B cell (primary cell): ENCODE results near the gene DUSP5. TPM values are rescaled to one million over a fixed set of nuclear protein-coding genes. Genes with fewer than 3 reads are reported as not detected.

Experiments used
- ATAC-seq: fragments of 200-7000 bp; cut with Tn5 transposase; one replicate; pipeline ENCODE4 v1.10.0; 2021; ENCODE audit warnings: low read depth, mild to moderate bottlenecking, moderate number of reproducible peaks, moderate library complexity
- CTCF ChIA-PET: fragments of 350-600 bp; sonication (Branson Sonifier 250); formaldehyde crosslinking; loops from one replicate; lab custom pipeline; 2021; ENCODE audit warnings: antibody characterized with exemption, inconsistent platforms; lab: Charles Lee
- POLR2A ChIA-PET: fragments of 350-600 bp; sonication (Branson Sonifier 250); formaldehyde crosslinking; loops from one replicate; lab custom pipeline; 2021; ENCODE audit warnings: antibody characterized with exemption; lab: Charles Lee
- DNase-seq: peaks from one replicate; pipeline ENCODE4 v3.0.0; 2013
- H2AFZ ChIP-seq: 2 replicates; pipeline ENCODE4 v1.6.1; 2012; ENCODE audit warnings: mild to moderate bottlenecking, low read depth, low read length; ENCODE audit not compliant: insufficient read depth, poor library complexity, severe bottlenecking
- H3K27ac ChIP-seq, 2 donors: 1 replicate in 1 of 2; 2 replicates in 1 of 2; pipeline ENCODE4 v1.5.1; 2012 to 2013; ENCODE audit warnings: low read length in 2 of 2, mild to moderate bottlenecking in 2 of 2, moderate library complexity in 1 of 2
- H3K27me3 ChIP-seq, 4 experiments: fragments of 200-600 bp in 1 of 4; sonication (generic) in 1 of 4; replicated peaks in 1 of 4; 1 replicate in 2 of 4; 2 replicates in 2 of 4; pipeline versions ENCODE4 v1.6.1 to v1.7.0; 2013 to 2016; ENCODE audit warnings: low read length in 3 of 4, mild to moderate bottlenecking in 2 of 4, mixed read lengths in 1 of 4, moderate library complexity in 1 of 4; ENCODE audit not compliant: insufficient read depth in 4 of 4, control insufficient read depth in 3 of 4; ENCODE audit errors: control extremely low read depth in 1 of 4
- H3K36me3 ChIP-seq, 2 experiments: replicated peaks in 1 of 2; 1 replicate in 1 of 2; 2 replicates in 1 of 2; pipeline versions ENCODE4 v1.6.1 to v1.7.1; 2013; ENCODE audit warnings: low read length in 1 of 2; ENCODE audit not compliant: insufficient read depth in 2 of 2, control insufficient read depth in 1 of 2; ENCODE audit errors: control extremely low read depth in 1 of 2, extremely low read depth in 1 of 2
- H3K4me1 ChIP-seq, 2 donors: fragments of 200-600 bp in 1 of 2; sonication (generic) in 1 of 2; 1 replicate in 1 of 2; 2 replicates in 1 of 2; pipeline versions ENCODE4 v1.5.1 to v1.6.1; 2013 to 2017; ENCODE audit warnings: low read length in 2 of 2; ENCODE audit not compliant: control insufficient read depth in 2 of 2, insufficient read depth in 2 of 2
- H3K4me2 ChIP-seq: replicated peaks from 2 replicates; pipeline ENCODE3; 2012; ENCODE audit warnings: mild to moderate bottlenecking, low read depth, low read length; ENCODE audit not compliant: poor library complexity, severe bottlenecking
- H3K4me3 ChIP-seq, 5 experiments: fragments of 200-600 bp in 1 of 5; sonication (generic) in 1 of 5; 1 replicate in 3 of 5; 2 replicates in 2 of 5; pipeline versions ENCODE4 v1.5.1 to v1.7.0; 2011 to 2016; ENCODE audit warnings: low read length in 4 of 5, mild to moderate bottlenecking in 4 of 5, low read depth in 2 of 5, control low read depth in 1 of 5, moderate library complexity in 1 of 5; ENCODE audit not compliant: insufficient read depth in 1 of 5; ENCODE audit errors: control extremely low read depth in 1 of 5, extremely low read depth in 1 of 5
- H3K79me2 ChIP-seq: fragments of 200-600 bp; sonication (generic); one replicate; pipeline ENCODE4 v1.6.0; 2016; ENCODE audit warnings: low read length; ENCODE audit not compliant: control insufficient read depth, insufficient read depth
- H3K9ac ChIP-seq: fragments of 200-600 bp; sonication (generic); 2 replicates; pipeline ENCODE4 v1.6.1; 2017; ENCODE audit warnings: mild to moderate bottlenecking, low read length, moderate library complexity
- H3K9me3 ChIP-seq, 3 donors: one replicate each; pipeline versions ENCODE4 v1.6.1 to v1.7.1; 2013; ENCODE audit warnings: low read length in 2 of 3; ENCODE audit not compliant: control insufficient read depth in 2 of 3, insufficient read depth in 1 of 3; ENCODE audit errors: control extremely low read depth in 1 of 3
- H4K20me1 ChIP-seq: 2 replicates; pipeline ENCODE4 v1.6.0; 2012; ENCODE audit warnings: mild to moderate bottlenecking, low read length; ENCODE audit not compliant: insufficient read depth, control insufficient read depth, poor library complexity, severe bottlenecking
- H3K27ac Mint-ChIP-seq: one replicate; pipeline ENCODE4 v1.8.0; 2021; ENCODE audit warnings: mixed read lengths
- H3K27me3 Mint-ChIP-seq: one replicate; pipeline ENCODE4 v1.8.0; 2021; ENCODE audit warnings: mixed read lengths
- H3K4me1 Mint-ChIP-seq: one replicate; pipeline ENCODE4 v1.8.0; 2021; ENCODE audit warnings: mixed read lengths
- H3K4me3 Mint-ChIP-seq: one replicate; pipeline ENCODE4 v1.8.0; 2021; ENCODE audit warnings: mixed read lengths
- H3K9me3 Mint-ChIP-seq: one replicate; pipeline ENCODE4 v1.8.0; 2022; ENCODE audit warnings: mixed read lengths; ENCODE audit not compliant: insufficient read depth
- EZH2 ChIP-seq: IDR thresholded peaks from 2 replicates; pipeline ENCODE4 v1.6.1; 2012; ENCODE audit warnings: borderline replicate concordance, low read depth, mild to moderate bottlenecking, moderate library complexity, low read length; ENCODE audit not compliant: insufficient read depth, poor library complexity, severe bottlenecking
- WGBS: methylation state at CpG from one replicate; pipeline ENCODE4 v1.1.5; 2013; ENCODE audit warnings: missing lambda C conversion rate; ENCODE audit not compliant: insufficient coverage; 5-methylcytosine and 5-hydroxymethylcytosine counted together
- intact Hi-C: fragments of 100-400 bp; cut with micrococcal nuclease; formaldehyde crosslinking; loops from one replicate; pipeline ENCODE4 v1.10.0; 2022
- polyA plus RNA-seq: library from polyadenylated mRNA; depleted of rRNA; stranded (reverse); fragments of >200 nt; gene quantifications from 2 replicates; pipeline ENCODE4 v1.2.3, GENCODE V29; 2012
- total RNA-seq, 2 donors: library from RNA; stranded (reverse); fragments of 120-200 nt in 1 of 2; gene quantifications; 1 replicate in 1 of 2; 2 replicates in 1 of 2; pipeline versions ENCODE4 v1.2.3 to v1.2.4, GENCODE V29; 2013 to 2022
- TF ChIP-seq, protein P1 (sequence below): fragments of 200-600 bp; IDR thresholded peaks from one replicate; pipeline ENCODE4 v1.8.0; 2022; ENCODE audit warnings: antibody characterized with exemption, mild to moderate bottlenecking

The DUSP5 gene
- total and polyA plus RNA-seq, 2 donors (not counting 1 experiment from before 2014, with no cell fraction given), result 10.0 to 71.0 TPM

DNA sequence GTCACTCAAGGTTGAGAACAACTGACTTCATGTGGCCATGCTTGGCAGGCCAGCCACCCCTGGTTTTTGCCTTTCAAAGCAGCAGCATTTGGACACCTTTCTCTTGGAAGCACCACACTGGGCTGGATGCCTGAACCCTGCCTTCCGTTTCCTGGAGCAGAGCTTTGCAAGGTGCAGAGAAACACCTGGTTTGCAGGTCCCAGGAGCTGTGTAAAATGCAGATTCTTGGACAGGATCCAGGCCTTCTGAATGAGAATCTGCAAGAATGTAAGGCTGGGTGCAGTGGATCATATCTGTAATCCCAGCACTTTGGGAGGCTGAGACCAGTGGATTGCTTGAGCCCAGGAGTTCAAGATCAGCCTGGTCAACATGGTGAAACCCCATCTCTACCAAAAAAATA is 18.0 kb upstream of the DUSP5 start:
- Histone ChIP-seq H3K9me3 (no peaks in the 10 kb centered on the region), H3K27ac (no peak overlapping the region), H3K4me3 (no peak overlapping the region), H4K20me1 (no peaks in the 10 kb centered on the region), H3K9ac (no peak overlapping the region), H2AFZ (no peak overlapping the region), H3K79me2 (no peaks in the 10 kb centered on the region), H3K4me2 (no peak overlapping the region), H3K36me3 (no peaks in the 10 kb centered on the region), H3K4me1 (no peaks in the 10 kb centered on the region), H3K27me3 (peaks cover 0 to 5% (median 1%) of the 10 kb centered on the region in 4 experiments)
- 94% methylated on average over 1 of the region's 1 CpG for WGBS
- no peaks in the 10 kb centered on the region for H3K4me1 Mint-ChIP-seq
- ChIA-PET CTCF (interaction anchor here (2.1 kb wide), 1 partner anchor 125 kb away, joined by 7 read pairs; no protein-coding TSS in a partner anchor), POLR2A (no interaction called here)
- no peak overlapping the region for H3K4me3 Mint-ChIP-seq
- H3K9me3 Mint-ChIP-seq, result no peaks in the 10 kb centered on the region
- no peak overlapping the region for H3K27ac Mint-ChIP-seq
- intact Hi-C loops, result no loop called here
- no peak for TF ChIP-seq EZH2
- no peaks in the 10 kb centered on the region for H3K27me3 Mint-ChIP-seq
- ATAC-seq, result no peak
- DNase-seq, result no peak

DNA sequence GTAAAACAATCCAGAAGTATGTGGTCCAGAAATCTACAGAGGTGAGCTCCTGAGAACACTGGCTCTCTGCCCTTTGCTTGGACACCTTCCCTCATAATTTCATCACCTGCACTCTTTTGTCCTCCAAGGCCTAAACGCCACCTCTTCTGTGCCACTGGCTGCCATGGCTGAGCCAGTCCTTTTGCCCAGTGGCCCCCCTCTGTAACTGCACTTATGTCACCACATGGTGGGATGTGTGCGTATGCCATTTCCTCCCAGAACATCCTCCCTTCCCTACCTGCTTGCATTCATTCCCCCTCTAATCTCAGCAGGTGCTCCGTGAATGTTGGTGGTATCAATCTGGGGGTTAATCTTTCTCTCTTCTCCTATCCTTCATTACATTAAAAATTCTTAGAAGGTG is 17.3 kb upstream of the DUSP5 start:
- H3K4me3 Mint-ChIP-seq, result no peak overlapping the region
- Histone ChIP-seq H3K9me3 (no peaks in the 10 kb centered on the region), H3K27ac (no peak overlapping the region), H3K79me2 (no peaks in the 10 kb centered on the region), H3K4me2 (no peak overlapping the region), H3K4me1 (no peaks in the 10 kb centered on the region), H3K9ac (no peak overlapping the region), H4K20me1 (no peaks in the 10 kb centered on the region), H3K36me3 (no peaks in the 10 kb centered on the region), H3K4me3 (no peak overlapping the region), H3K27me3 (peaks cover 0 to 5% (median 1%) of the 10 kb centered on the region in 4 experiments), H2AFZ (no peak overlapping the region)
- intact Hi-C loops, result no loop called here
- H3K4me1 Mint-ChIP-seq, result no peaks in the 10 kb centered on the region
- DNase-seq (no peak), ATAC-seq (no peak)
- no peaks in the 10 kb centered on the region for H3K9me3 Mint-ChIP-seq
- no CpG with 5 or more reads among the region's 3 CpGs for WGBS
- no peak for TF ChIP-seq EZH2
- TF ChIP-seq, protein P1, sequence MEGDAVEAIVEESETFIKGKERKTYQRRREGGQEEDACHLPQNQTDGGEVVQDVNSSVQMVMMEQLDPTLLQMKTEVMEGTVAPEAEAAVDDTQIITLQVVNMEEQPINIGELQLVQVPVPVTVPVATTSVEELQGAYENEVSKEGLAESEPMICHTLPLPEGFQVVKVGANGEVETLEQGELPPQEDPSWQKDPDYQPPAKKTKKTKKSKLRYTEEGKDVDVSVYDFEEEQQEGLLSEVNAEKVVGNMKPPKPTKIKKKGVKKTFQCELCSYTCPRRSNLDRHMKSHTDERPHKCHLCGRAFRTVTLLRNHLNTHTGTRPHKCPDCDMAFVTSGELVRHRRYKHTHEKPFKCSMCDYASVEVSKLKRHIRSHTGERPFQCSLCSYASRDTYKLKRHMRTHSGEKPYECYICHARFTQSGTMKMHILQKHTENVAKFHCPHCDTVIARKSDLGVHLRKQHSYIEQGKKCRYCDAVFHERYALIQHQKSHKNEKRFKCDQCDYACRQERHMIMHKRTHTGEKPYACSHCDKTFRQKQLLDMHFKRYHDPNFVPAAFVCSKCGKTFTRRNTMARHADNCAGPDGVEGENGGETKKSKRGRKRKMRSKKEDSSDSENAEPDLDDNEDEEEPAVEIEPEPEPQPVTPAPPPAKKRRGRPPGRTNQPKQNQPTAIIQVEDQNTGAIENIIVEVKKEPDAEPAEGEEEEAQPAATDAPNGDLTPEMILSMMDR, result no peak
- ChIA-PET POLR2A (no interaction called here), CTCF (interaction anchor here (2.1 kb wide), 1 partner anchor 126 kb away, joined by 7 read pairs; no protein-coding TSS in a partner anchor)
- H3K27ac Mint-ChIP-seq, result no peak overlapping the region
- no peaks in the 10 kb centered on the region for H3K27me3 Mint-ChIP-seq
